Omental fat pad (tissue), 4 donors: Measurements from ENCODE around the gene BAZ2B. TPM values are rescaled to one million over a fixed set of nuclear protein-coding genes. Genes with fewer than 3 reads are reported as not detected.

Experiments used
- ATAC-seq: fragments of 150-250 bp; one replicate; pipeline ENCODE4 v1.9.1; 2016; ENCODE audit warnings: mild to moderate bottlenecking, moderate library complexity; ENCODE audit not compliant: low FRiP score
- DNase-seq: peaks from one replicate; pipeline ENCODE4 v3.0.0-alpha.2; 2019; ENCODE audit warnings: low spot score
- CTCF ChIP-seq, 3 donors: fragments of 450-650 bp; IDR thresholded peaks; one replicate each; pipeline ENCODE4 v1.5.1; 2016 to 2017; ENCODE audit warnings: antibody characterized with exemption in 3 of 3, mild to moderate bottlenecking in 3 of 3, moderate library complexity in 2 of 3
- total RNA-seq, 4 donors: library from RNA; depleted of rRNA; stranded (reverse); fragments of >200 nt; gene quantifications; one replicate each; pipeline ENCODE4 v1.1.0, GENCODE V29; 2016

The BAZ2B gene
- total RNA-seq, 4 donors from 2014 or later = 47.3 to 147 (median 88.9) TPM

GRCh38 chr2:159506202-159506601, 110.1 kb downstream of the BAZ2B start:
- no peak for TF ChIP-seq CTCF (IDR thresholded peaks at IDR 0.05)
- no peak for ATAC-seq
- DNase-seq = no peak

- ATAC-seq (no peak), DNase-seq (no peak)
- no peak for TF ChIP-seq CTCF (IDR thresholded peaks at IDR 0.05)
Observed at GRCh38 chr2:159505196-159505595, 111.2 kb downstream of the BAZ2B start.

GRCh38 chr2:159501743-159502142, 114.6 kb downstream of the BAZ2B start:
- no peak for ATAC-seq
- no peak for TF ChIP-seq CTCF (IDR thresholded peaks at IDR 0.05)
- DNase-seq = no peak

- no peak for ATAC-seq
- no peak for TF ChIP-seq CTCF (IDR thresholded peaks at IDR 0.05)
- no peak for DNase-seq
Observed at GRCh38 chr2:159497847-159498246, 118.5 kb downstream of the BAZ2B start.

GRCh38 chr2:159497256-159497655, 119.1 kb downstream of the BAZ2B start:
- DNase-seq (no peak), ATAC-seq (peak; percentile 80)
- no peak for TF ChIP-seq CTCF (IDR thresholded peaks at IDR 0.05)

- TF ChIP-seq CTCF (IDR thresholded peaks at IDR 0.05) = no peak
- ATAC-seq = no peak
Observed at GRCh38 chr2:159489476-159489875, 126.9 kb downstream of the BAZ2B start.

GRCh38 chr2:159484532-159484931, 131.8 kb downstream of the BAZ2B start:
- TF ChIP-seq CTCF (IDR thresholded peaks at IDR 0.05) = no peak
- ATAC-seq (no peak), DNase-seq (no peak)

More at GRCh38 chr2:159489476-159489875, 126.9 kb downstream of the BAZ2B start:
- no peak for DNase-seq
